Endodermal cell (in vitro differentiated cells): ENCODE data around the gene NSL1. TPM values are rescaled to one million over a fixed set of nuclear protein-coding genes. Genes with fewer than 3 reads are reported as not detected.

Experiments
- DNase-seq: peaks from one replicate; pipeline ENCODE4 v3.0.0-alpha.2; 2017
- H3K27ac ChIP-seq: 2 replicates; pipeline ENCODE4 v1.5.1; 2013; ENCODE audit warnings: mild to moderate bottlenecking, low read depth, low read length, moderate library complexity
- H3K27me3 ChIP-seq: 2 replicates; pipeline ENCODE4 v1.6.1; 2013; ENCODE audit warnings: mild to moderate bottlenecking, low read length, moderate library complexity; ENCODE audit not compliant: insufficient read depth, control insufficient read depth, poor library complexity, severe bottlenecking
- H3K36me3 ChIP-seq: 2 replicates; pipeline ENCODE4 v1.7.0; 2013; ENCODE audit warnings: mild to moderate bottlenecking, low read length, moderate library complexity; ENCODE audit not compliant: control insufficient read depth, insufficient read depth
- H3K4me1 ChIP-seq: one replicate; pipeline ENCODE4 v1.7.0; 2013; ENCODE audit warnings: low read length; ENCODE audit not compliant: control insufficient read depth, insufficient read depth
- H3K4me3 ChIP-seq: 2 replicates; pipeline ENCODE4 v1.5.1; 2013; ENCODE audit warnings: mild to moderate bottlenecking, low read length, moderate library complexity
- H3K9ac ChIP-seq: 2 replicates; pipeline ENCODE4 v1.6.1; 2013; ENCODE audit warnings: mild to moderate bottlenecking, low read length, moderate library complexity; ENCODE audit not compliant: poor library complexity, severe bottlenecking; ENCODE audit errors: extremely low read depth
- H3K9me3 ChIP-seq: 2 replicates; pipeline ENCODE4 v1.6.1; 2013; ENCODE audit warnings: mild to moderate bottlenecking, low read length, moderate library complexity; ENCODE audit not compliant: control insufficient read depth
- H3K27ac Mint-ChIP-seq: 2 replicates; pipeline ENCODE4 v1.8.0; 2020; ENCODE audit warnings: mixed read lengths
- H3K27me3 Mint-ChIP-seq: 2 replicates; pipeline ENCODE4 v1.8.0; 2021; ENCODE audit warnings: mild to moderate bottlenecking, mixed read lengths; ENCODE audit not compliant: insufficient read depth
- H3K36me3 Mint-ChIP-seq: 2 replicates; pipeline ENCODE4 v1.8.0; 2020; ENCODE audit warnings: low read depth, mixed read lengths
- H3K4me1 Mint-ChIP-seq: 2 replicates; pipeline ENCODE4 v1.8.0; 2020; ENCODE audit warnings: mixed read lengths
- H3K4me3 Mint-ChIP-seq: 2 replicates; pipeline ENCODE4 v1.8.0; 2020; ENCODE audit warnings: mild to moderate bottlenecking, moderate library complexity, mixed read lengths
- H3K9me3 Mint-ChIP-seq: 2 replicates; pipeline ENCODE4 v1.8.0; 2020; ENCODE audit warnings: mild to moderate bottlenecking, mixed read lengths
- CTCF ChIP-seq: fragments of 200-600 bp; sonication (generic); conservative IDR thresholded peaks from 2 replicates; pipeline ENCODE4 v1.5.0; 2021; ENCODE audit warnings: antibody characterized with exemption, mild to moderate bottlenecking
- WGBS, 2 experiments: methylation state at CpG; one replicate each; pipeline versions ENCODE4 v1.1.5 to v1.1.7; 2013; ENCODE audit warnings: missing lambda C conversion rate in 2 of 2, mixed read lengths in 1 of 2; ENCODE audit not compliant: insufficient coverage in 1 of 2, insufficient read length in 1 of 2; 5-methylcytosine and 5-hydroxymethylcytosine counted together
- total RNA-seq, 2 donors: library from RNA; stranded (reverse); fragmentation: NEBNext Ultra II Directional in 1 of 2; extraction: Animal tissue kit (Norgen Biotek cat#: 25700) in 1 of 2; gene quantifications; 2 replicates in 1 of 2; 3 replicates in 1 of 2; pipeline ENCODE4 v1.2.1, GENCODE V29; 2021

Gene NSL1
- total RNA-seq, 2 donors from 2014 or later = 47.6 to 57.7 TPM

- Mint-ChIP-seq H3K27me3 (no peaks in the 10 kb centered on the region), H3K27ac (no peak overlapping the region), H3K4me1 (peaks cover 15% of the 10 kb centered on the region), H3K9me3 (no peaks in the 10 kb centered on the region), H3K4me3 (no peak overlapping the region), H3K36me3 (peaks cover 2% of the 10 kb centered on the region)
- H3K27ac ChIP-seq = no peak overlapping the region
- H3K9ac ChIP-seq = no peak overlapping the region
- peaks cover 10% of the 10 kb centered on the region for H3K36me3 ChIP-seq
- H3K27me3 ChIP-seq = no peaks in the 10 kb centered on the region
- no peak for DNase-seq
- H3K4me1 ChIP-seq = no peaks in the 10 kb centered on the region
- H3K9me3 ChIP-seq = no peaks in the 10 kb centered on the region
- TF ChIP-seq CTCF = no peak
- no peak overlapping the region for H3K4me3 ChIP-seq
These were observed 37.8 kb downstream of the NSL1 start for GRCh38 chr1:212753749-212754148.

GRCh38 chr1:212752934-212753497 is 38.6 kb downstream of the NSL1 start:
- DNase-seq = no peak
- H3K9me3 ChIP-seq = peaks cover 6% of the 10 kb centered on the region
- H3K9ac ChIP-seq = no peak overlapping the region
- 94 to 95% methylated on average over 2 to 3 of the region's 3 CpGs for WGBS, 2 experiments
- H3K36me3 ChIP-seq = peaks cover 14% of the 10 kb centered on the region
- H3K27me3 ChIP-seq = no peaks in the 10 kb centered on the region
- H3K4me3 ChIP-seq = no peak overlapping the region
- no peak for TF ChIP-seq CTCF
- no peak overlapping the region for H3K27ac Mint-ChIP-seq
- no peak overlapping the region for H3K4me3 Mint-ChIP-seq
- H3K27ac ChIP-seq = no peak overlapping the region
- H3K9me3 Mint-ChIP-seq = no peaks in the 10 kb centered on the region
- H3K36me3 Mint-ChIP-seq = peaks cover 2% of the 10 kb centered on the region
- H3K4me1 ChIP-seq = no peaks in the 10 kb centered on the region
- H3K4me1 Mint-ChIP-seq = peaks cover 15% of the 10 kb centered on the region
- no peaks in the 10 kb centered on the region for H3K27me3 Mint-ChIP-seq

GRCh38 chr1:212752252-212752933 is 39.2 kb downstream of the NSL1 start:
- Mint-ChIP-seq H3K36me3 (peaks cover 4% of the 10 kb centered on the region), H3K27me3 (no peaks in the 10 kb centered on the region), H3K4me1 (peaks cover 15% of the 10 kb centered on the region), H3K4me3 (no peak overlapping the region), H3K27ac (no peak overlapping the region), H3K9me3 (no peaks in the 10 kb centered on the region)
- H3K9me3 ChIP-seq = peaks cover 7% of the 10 kb centered on the region
- no peak overlapping the region for H3K4me3 ChIP-seq
- H3K27ac ChIP-seq = no peak overlapping the region
- H3K36me3 ChIP-seq = peaks cover 8% of the 10 kb centered on the region
- no peak for DNase-seq
- no peaks in the 10 kb centered on the region for H3K27me3 ChIP-seq
- no peak overlapping the region for H3K9ac ChIP-seq
- WGBS, 2 experiments = 91% methylated on average over 3 of the region's 3 CpGs; no CpG with 5 or more reads in 1 of the 2 experiments
- no peaks in the 10 kb centered on the region for H3K4me1 ChIP-seq
- TF ChIP-seq CTCF = no peak
